Pancreas (tissue), 10 donors: ENCODE results near the gene SCAMP5. TPM values are rescaled to one million over a fixed set of nuclear protein-coding genes. Genes with fewer than 3 reads are reported as not detected.

ENCODE experiments used
- ATAC-seq, 4 donors: fragments of 200-7000 bp; cut with Tn5 transposase; one replicate each; pipeline versions ENCODE4 v1.8.0 to v1.9.1; 2020; ENCODE audit warnings: mild to moderate bottlenecking in 4 of 4, moderate library complexity in 4 of 4
- DNase-seq, 6 donors: peaks; one replicate each; pipeline ENCODE4 v3.0.0-alpha.2; 2020
- FAIRE-seq: peaks from 2 replicates; lab custom pipeline; 2012; peaks lifted over from hg19 to GRCh38; lab: Jason Lieb, UNC
- H3K27ac ChIP-seq, 4 donors: fragments of 200-600 bp; sonication (generic); 1 replicate in 3 of 4; 2 replicates in 1 of 4; pipeline versions ENCODE4 v1.5.0 to v1.8.0; 2020
- H3K27me3 ChIP-seq, 4 donors: fragments of 200-600 bp; one replicate each; pipeline ENCODE4 v1.8.0; 2021
- H3K36me3 ChIP-seq, 3 donors: fragments of 200-600 bp; sonication (generic) in 1 of 3; one replicate each; pipeline versions ENCODE4 v1.5.0 to v1.8.0; 2020 to 2021
- H3K4me1 ChIP-seq, 3 donors: fragments of 200-600 bp; one replicate each; pipeline ENCODE4 v1.8.0; 2021
- H3K4me3 ChIP-seq, 4 donors: fragments of 200-600 bp; sonication (generic) in 2 of 4; one replicate each; pipeline versions ENCODE4 v1.5.0 to v1.8.0; 2020 to 2021
- H3K9me3 ChIP-seq, 4 donors: fragments of 200-600 bp; one replicate each; pipeline ENCODE4 v1.8.0; 2021
- CTCF ChIP-seq, 4 donors: fragments of 200-600 bp; sonication (generic) in 3 of 4; IDR thresholded peaks; one replicate each; pipeline versions ENCODE4 v1.5.0 to v1.8.0; 2021; ENCODE audit warnings: antibody characterized with exemption in 4 of 4
- WGBS, 2 donors: extraction: QIAGEN DNeasy Blood & Tissue Kit; methylation state at CpG; one replicate each; pipeline ENCODE4 v1.1.7; 2013; 5-methylcytosine and 5-hydroxymethylcytosine counted together
- intact Hi-C, 3 donors: fragments of 100-400 bp; cut with DNase I; formaldehyde crosslinking; loops; one replicate each; pipeline versions ENCODE4 v1.11.1 to v1.14.2; 2022
- polyA plus RNA-seq, 2 donors: library from polyadenylated mRNA; stranded (reverse); fragments of 200-250 nt; gene quantifications; one replicate each; pipeline ENCODE4 v1.2.3, GENCODE V29; 2013
- total RNA-seq, 6 donors: library from RNA; stranded (reverse); fragmentation: NEBNext Ultra II Directional in 4 of 6; extraction: Animal tissue kit (Norgen Biotek cat#: 25700) in 4 of 6; gene quantifications; one replicate each; pipeline versions ENCODE4 v1.2.1 to v1.2.4, GENCODE V29; 2021 to 2023
- donor health status: healthy with polysubstance abuse.
- donor health status: DM: no; HTN: no; CAD: no; lungs with moderate emphysema.
- donor health status: DM: no; HTN: no; CAD: no.
- donor health status: control.
- donor health status: control.
- donor health status: Bipolar disorder and iron deficiency.
- donor health status: DM: yes; HTN: yes; CAD: no.
- donor health status: DM: no; HTN: no; CAD: no.
- donor health status: DM: no; HTN: no; CAD: no.
- donor health status: DM: yes; HTN: yes; CAD: no.

Gene SCAMP5
- total and polyA plus RNA-seq, 8 donors = 24.5 to 59.2 (median 38.8) TPM

GRCh38 chr15:74958320-74958907 is 36.9 kb upstream of the SCAMP5 start:
- 1 to 2% methylated on average over 28 of the region's 28 CpGs for WGBS, 2 donors
- peak in 3 of 4 donors; percentile 11 to 22 (median 12) for TF ChIP-seq CTCF (IDR thresholded peaks at IDR 0.05)
- DNase-seq (peak; percentile 73 to 86 (median 78)), FAIRE-seq (no peak), ATAC-seq (peak; percentile 47 to 74 (median 58))
- Histone ChIP-seq H3K4me1 (peaks cover 5 to 16% (median 12%) of the 10 kb centered on the region in 3 donors), H3K36me3 (no peaks in the 10 kb centered on the region), H3K27me3 (no peaks in the 10 kb centered on the region), H3K9me3 (no peaks in the 10 kb centered on the region), H3K4me3 (peak overlapping the region; percentile 59 to 80 (median 70)), H3K27ac (peak overlapping the region in 2 of 4 donors; percentile 87 to 91)
- intact Hi-C loops = loop anchor here in 2 of 3 donors (10.0 kb wide), 2 partner anchors 246 to 324 kb away; partner anchors contain the start of gene C15orf39 (in 1 of the 2)

- peaks cover 5 to 16% (median 12%) of the 10 kb centered on the region in 3 donors for H3K4me1 ChIP-seq
- no peaks in the 10 kb centered on the region for H3K9me3 ChIP-seq
- FAIRE-seq = no peak
- 15 to 24% methylated on average over 47 of the region's 47 CpGs for WGBS, 2 donors
- peak in 3 of 6 donors; percentile 21 to 61 (median 22) for DNase-seq
- intact Hi-C loops = loop anchor here in 2 of 3 donors (10.0 kb wide), 2 partner anchors 246 to 324 kb away; partner anchors contain the start of gene C15orf39 (in 1 of the 2)
- no peak for TF ChIP-seq CTCF (IDR thresholded peaks at IDR 0.05)
- no peaks in the 10 kb centered on the region for H3K27me3 ChIP-seq
- peak overlapping the region; percentile 59 to 80 (median 70) for H3K4me3 ChIP-seq
- H3K27ac ChIP-seq = peak overlapping the region in 2 of 4 donors; percentile 87 to 91
- no peaks in the 10 kb centered on the region for H3K36me3 ChIP-seq
- ATAC-seq = no peak
Measured at GRCh38 chr15:74958908-74959585, 36.3 kb upstream of the SCAMP5 start.

GRCh38 chr15:74959586-74959939 is 35.8 kb upstream of the SCAMP5 start:
- FAIRE-seq (no peak), DNase-seq (no peak), ATAC-seq (no peak)
- Histone ChIP-seq H3K9me3 (no peaks in the 10 kb centered on the region), H3K4me3 (peak overlapping the region in 1 of 4 donors; percentile 80), H3K27ac (no peak overlapping the region), H3K4me1 (peaks cover 5 to 16% (median 8%) of the 10 kb centered on the region in 3 donors), H3K27me3 (no peaks in the 10 kb centered on the region), H3K36me3 (no peaks in the 10 kb centered on the region)
- intact Hi-C loops = loop anchor here in 2 of 3 donors (10.0 kb wide), 2 partner anchors 245 to 325 kb away; partner anchors contain the start of gene C15orf39 (in 1 of the 2)
- TF ChIP-seq CTCF (IDR thresholded peaks at IDR 0.05) = no peak
- WGBS, 2 donors = 42 to 47% methylated on average over 8 of the region's 8 CpGs

GRCh38 chr15:74960286-74960685 is 35.1 kb upstream of the SCAMP5 start:
- no peak for DNase-seq
- Histone ChIP-seq H3K27ac (no peak overlapping the region), H3K36me3 (no peaks in the 10 kb centered on the region), H3K27me3 (no peaks in the 10 kb centered on the region), H3K4me1 (peaks cover under 1 to 8% (median 5%) of the 10 kb centered on the region in 3 donors), H3K4me3 (no peak overlapping the region), H3K9me3 (no peaks in the 10 kb centered on the region)
- no peak for FAIRE-seq
- TF ChIP-seq CTCF (IDR thresholded peaks at IDR 0.05) = no peak
- intact Hi-C loops = no loop called here
- ATAC-seq = no peak
- 40 to 53% methylated on average over 1 of the region's 1 CpG for WGBS, 2 donors
